Adrenal gland (tissue), 12 donors: ENCODE measurements around the gene NR0B2. TPM values are rescaled to one million over a fixed set of nuclear protein-coding genes. Genes with fewer than 3 reads are reported as not detected.

Experiments
- DNase-seq, 7 donors: peaks; one replicate each; pipeline ENCODE4 v3.0.0-alpha.2; 2019 to 2020
- H3K27ac ChIP-seq, 5 donors: fragments of 200-600 bp; sonication (generic) in 4 of 5; 1 replicate in 3 of 5; 2 replicates in 2 of 5; pipeline versions ENCODE4 v1.5.1 to v1.8.0; 2016 to 2020; ENCODE audit warnings: mild to moderate bottlenecking in 1 of 5
- H3K27me3 ChIP-seq: fragments of 200-600 bp; 2 replicates; pipeline ENCODE4 v1.8.0; 2021
- H3K36me3 ChIP-seq, 2 donors: fragments of 200-600 bp; replicated peaks in 1 of 2; 1 replicate in 1 of 2; 2 replicates in 1 of 2; pipeline versions ENCODE4 v1.5.1 to v1.8.0; 2018 to 2022
- H3K4me1 ChIP-seq, 2 donors: fragments of 200-600 bp; replicated peaks in 1 of 2; 1 replicate in 1 of 2; 2 replicates in 1 of 2; pipeline versions ENCODE4 v1.5.1 to v1.8.0; 2018 to 2021
- H3K4me3 ChIP-seq, 4 donors: fragments of 200-600 bp; sonication (generic) in 3 of 4; one replicate each; pipeline ENCODE4 v1.5.1; 2016 to 2018
- H3K9me3 ChIP-seq, 3 donors: fragments of 200-600 bp; sonication (generic) in 1 of 3; replicated peaks in 1 of 3; 1 replicate in 2 of 3; 2 replicates in 1 of 3; pipeline versions ENCODE4 v1.5.1 to v1.8.0; 2016 to 2021
- CTCF ChIP-seq, 6 experiments: fragments of 450-650 bp in 4 of 6; fragments of 200-600 bp in 2 of 6; sonication (generic) in 1 of 6; IDR thresholded peaks; 1 replicate in 5 of 6; 2 replicates in 1 of 6; pipeline versions ENCODE4 v1.5.1 to v1.8.0; 2016 to 2021; ENCODE audit warnings: antibody characterized with exemption in 6 of 6, mild to moderate bottlenecking in 2 of 6, moderate library complexity in 1 of 6
- POLR2A ChIP-seq, 2 donors: fragments of 450-650 bp; IDR thresholded peaks; one replicate each; pipeline ENCODE4 v1.6.1; 2017; ENCODE audit warnings: antibody characterized with exemption in 2 of 2, mild to moderate bottlenecking in 2 of 2, moderate library complexity in 1 of 2
- WGBS, 4 donors: extraction: QIAGEN DNeasy Blood & Tissue Kit in 2 of 4; methylation state at CpG; one replicate each; pipeline versions ENCODE4 v1.1.5 to v1.1.7; 2013 to 2017; 5-methylcytosine and 5-hydroxymethylcytosine counted together
- intact Hi-C, 2 donors: fragments of 100-400 bp; cut with DNase I; formaldehyde crosslinking; loops; one replicate each; pipeline versions ENCODE4 v1.14.1 to v1.15.0; 2022 to 2023
- polyA plus RNA-seq, 3 donors: library from polyadenylated mRNA; stranded (reverse); fragments of 200-250 nt in 2 of 3; fragments of 350-450 nt in 1 of 3; fragmentation: Illumina TruSeq in 1 of 3; extraction: RNeasy Lipid Tissue Mini Kit (QIAGEN cat#74804) in 1 of 3; gene quantifications; one replicate each; pipeline ENCODE4 v1.2.3, GENCODE V29; 2013 to 2014
- total RNA-seq, 9 donors: library from RNA; depleted of rRNA in 4 of 9; stranded (reverse); fragments of >200 nt in 4 of 9; fragments of 120-200 nt in 1 of 9; fragmentation: NEBNext Ultra II Directional in 1 of 9; extraction: Animal tissue kit (Norgen Biotek cat#: 25700) in 1 of 9; gene quantifications; one replicate each; pipeline versions ENCODE4 v1.1.0 to v1.2.4, GENCODE V29; 2013 to 2023
- donor health status: healthy with polysubstance abuse.
- donor health status: Bipolar disorder and iron deficiency.
- donor health status: DM: yes; HTN: yes; CAD: no.
- donor health status: DM: no; HTN: no; CAD: no.
- donor health status: DM: no; HTN: no; CAD: no.
- donor health status: DM: yes; HTN: yes; CAD: no.

The NR0B2 gene
- total and polyA plus RNA-seq, 12 donors: 7.1 to 62.7 (median 12.2) TPM

GRCh38 chr1:26953374-26953773 is 39.6 kb upstream of the NR0B2 start:
- Histone ChIP-seq H3K36me3 (no peaks in the 10 kb centered on the region), H3K4me1 (peaks cover 0 to 2% of the 10 kb centered on the region in 2 donors)
- 92 to 98% (median 96%) methylated on average over 5 of the region's 5 CpGs for WGBS, 4 donors

GRCh38 chr1:26951821-26952497 is 38.2 kb upstream of the NR0B2 start:
- Histone ChIP-seq H3K27me3 (no peaks in the 10 kb centered on the region), H3K4me1 (peaks cover 4 to 5% of the 10 kb centered on the region in 2 donors), H3K4me3 (no peak overlapping the region), H3K9me3 (no peaks in the 10 kb centered on the region), H3K27ac (no peak overlapping the region), H3K36me3 (peaks cover 0 to under 1% of the 10 kb centered on the region in 2 donors)
- intact Hi-C loops: no loop called here
- no peak for DNase-seq
- TF ChIP-seq POLR2A (IDR thresholded peaks at IDR 0.05) (no peak), CTCF (IDR thresholded peaks at IDR 0.05) (no peak)
- 87 to 96% (median 93%) methylated on average over 9 to 24 of the region's 24 CpGs for WGBS, 4 donors

More at GRCh38 chr1:26953374-26953773, 39.6 kb upstream of the NR0B2 start:
- no peak for DNase-seq
- intact Hi-C loops: no loop called here
- Histone ChIP-seq H3K9me3 (no peaks in the 10 kb centered on the region), H3K27ac (no peak overlapping the region), H3K4me3 (no peak overlapping the region), H3K27me3 (no peaks in the 10 kb centered on the region)
- TF ChIP-seq CTCF (IDR thresholded peaks at IDR 0.05): no peak
- no peak for TF ChIP-seq POLR2A (IDR thresholded peaks at IDR 0.05)

GRCh38 chr1:26951216-26951615 is 37.4 kb upstream of the NR0B2 start:
- Histone ChIP-seq H3K9me3 (no peaks in the 10 kb centered on the region), H3K27ac (no peak overlapping the region), H3K36me3 (peaks cover 0 to 8% of the 10 kb centered on the region in 2 donors), H3K4me3 (no peak overlapping the region), H3K27me3 (no peaks in the 10 kb centered on the region), H3K4me1 (peaks cover 6 to 9% of the 10 kb centered on the region in 2 donors)
- DNase-seq: no peak
- TF ChIP-seq CTCF (IDR thresholded peaks at IDR 0.05): no peak
- no peak for TF ChIP-seq POLR2A (IDR thresholded peaks at IDR 0.05)
- WGBS, 4 donors: 81 to 100% (median 95%) methylated on average over 3 to 14 of the region's 14 CpGs
- intact Hi-C loops: no loop called here

- TF ChIP-seq CTCF (IDR thresholded peaks at IDR 0.05): no peak
- TF ChIP-seq POLR2A (IDR thresholded peaks at IDR 0.05): no peak
- Histone ChIP-seq H3K9me3 (no peaks in the 10 kb centered on the region), H3K27me3 (no peaks in the 10 kb centered on the region), H3K27ac (no peak overlapping the region), H3K4me1 (peaks cover 12 to 15% of the 10 kb centered on the region in 2 donors), H3K36me3 (peaks cover 0 to 14% of the 10 kb centered on the region in 2 donors), H3K4me3 (no peak overlapping the region)
- 42 to 69% (median 65%) methylated on average over 5 to 8 of the region's 8 CpGs for WGBS, 4 donors
- intact Hi-C loops: no loop called here
- no peak for DNase-seq
Measured at GRCh38 chr1:26950602-26951001, 36.8 kb upstream of the NR0B2 start.
